HG02884 (cell line): ENCODE measurements around the gene TMCC3.

Experiments
- ATAC-seq: cut with Tn5 transposase; IDR thresholded peaks from one replicate; pipeline ENCODE4 v1.9.1; 2021; ENCODE audit warnings: mild to moderate bottlenecking, moderate library complexity; ENCODE audit not compliant: unreplicated experiment

The TMCC3 gene

DNA sequence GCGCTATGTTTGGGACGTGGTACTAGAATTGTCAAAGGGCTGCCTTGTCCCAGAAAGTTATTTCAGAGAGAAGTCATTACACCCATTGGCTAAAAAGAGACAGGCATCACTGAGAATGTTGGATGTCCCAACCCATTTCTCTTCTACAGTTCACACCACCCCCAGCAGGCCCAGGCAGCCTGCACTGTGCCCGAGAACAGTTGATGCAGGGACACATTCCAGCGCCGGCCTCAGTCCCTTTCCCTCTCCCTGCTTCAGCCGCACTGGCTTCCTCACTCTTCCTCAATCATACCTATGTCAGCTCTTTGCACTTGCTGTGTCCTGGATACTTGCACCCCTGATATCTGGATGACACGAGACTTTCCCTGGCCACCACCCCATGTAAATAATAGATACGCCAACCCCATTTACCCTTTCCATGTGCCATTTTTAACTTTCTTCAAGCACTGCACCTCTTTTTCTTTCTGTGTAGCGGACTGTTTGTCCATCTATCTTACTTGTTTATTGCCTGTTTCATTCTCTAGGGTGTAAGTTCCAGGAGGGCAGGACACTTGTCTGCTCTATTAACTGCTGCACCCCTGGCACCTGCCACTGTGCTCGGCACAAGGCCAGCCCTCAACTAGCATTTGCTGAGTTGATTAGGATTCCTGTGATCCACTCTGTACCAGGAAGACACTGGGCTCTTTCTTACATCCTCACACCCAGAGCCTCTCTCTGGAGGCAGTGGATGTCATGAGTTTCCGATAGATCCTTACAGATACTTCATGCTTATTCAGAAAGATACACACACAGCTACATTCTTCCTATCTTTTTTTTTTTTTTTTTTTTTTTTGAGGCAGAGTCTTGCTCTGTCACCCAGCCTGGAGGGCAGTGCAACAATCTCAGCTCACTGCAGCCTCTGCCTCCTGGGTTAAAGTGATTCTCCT, 114.1 kb downstream of the TMCC3 start:
- no peak for ATAC-seq

DNA sequence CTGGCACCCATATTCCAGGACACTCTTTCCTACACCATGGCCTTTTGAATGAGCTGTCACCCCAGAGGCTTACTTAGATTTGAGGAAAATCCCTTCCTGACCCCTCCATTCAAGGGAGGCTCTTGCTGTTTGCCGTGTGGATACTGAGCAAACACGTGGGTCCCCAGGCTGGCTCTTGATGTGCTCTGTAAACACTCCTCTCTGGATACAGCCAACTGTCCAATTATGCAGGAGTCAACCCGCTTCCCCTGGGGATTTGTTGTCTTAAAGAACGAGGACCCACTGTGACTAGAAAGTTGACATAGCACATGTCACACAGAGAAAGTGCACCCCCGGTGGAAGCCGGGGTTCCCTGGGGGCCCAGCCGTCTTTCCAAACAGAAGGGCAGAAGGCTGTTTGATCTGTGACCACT, 114.8 kb downstream of the TMCC3 start:
- ATAC-seq, result no peak

DNA sequence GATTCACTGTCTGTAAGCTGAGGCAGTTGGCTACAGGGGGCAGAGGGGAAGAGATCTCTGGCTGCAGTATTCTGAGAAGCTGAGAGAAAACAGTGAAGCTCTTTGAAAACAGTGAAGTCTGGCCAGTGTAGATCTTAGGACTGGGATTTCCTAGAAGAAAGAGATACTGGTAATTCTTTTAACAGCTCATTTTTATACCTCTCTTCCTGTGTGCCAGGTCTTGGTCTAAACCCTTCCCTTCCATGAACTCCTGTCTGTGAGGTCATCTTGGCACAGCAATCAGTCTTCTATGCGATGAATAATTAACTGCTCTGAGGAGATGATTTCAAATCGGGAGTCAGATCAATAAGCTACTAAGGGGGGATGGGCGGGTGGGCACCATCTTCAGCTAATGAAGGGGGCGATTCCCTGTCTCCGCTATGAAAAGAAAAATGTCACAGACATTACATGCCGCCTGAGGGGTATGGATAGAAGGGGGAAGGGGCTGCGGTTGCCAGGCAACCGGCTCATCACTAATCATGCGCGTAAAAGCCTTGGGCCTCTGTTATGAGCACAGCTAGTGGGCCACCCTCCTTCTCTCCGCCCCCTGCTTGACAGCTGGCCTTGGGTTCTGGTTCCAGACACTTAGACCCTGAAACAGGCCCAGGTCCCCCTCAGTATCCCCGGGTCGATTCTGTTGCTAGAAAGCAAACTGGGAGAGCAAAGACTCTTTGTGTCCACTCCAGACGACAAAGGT, 115.4 kb downstream of the TMCC3 start:
- no peak for ATAC-seq

DNA sequence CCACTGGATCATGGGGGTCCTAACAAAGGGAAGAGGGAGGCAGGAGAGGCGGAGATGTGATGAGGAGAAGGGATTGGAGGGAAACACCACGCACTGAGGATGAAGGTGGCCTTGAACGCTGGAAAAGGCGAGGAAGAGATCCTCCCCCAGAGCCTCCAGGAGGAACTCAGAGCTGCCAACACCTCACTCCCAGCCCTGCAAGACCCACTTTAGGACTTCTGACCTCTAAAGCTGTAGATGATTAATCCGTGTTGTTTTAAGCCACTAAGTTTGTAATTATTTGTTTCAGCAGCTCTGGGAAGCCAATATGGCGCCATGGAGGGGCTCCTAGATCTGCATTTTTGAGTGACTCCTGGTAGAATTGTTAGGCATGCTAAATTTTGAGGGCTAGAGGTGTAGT, 116.1 kb downstream of the TMCC3 start:
- no peak for ATAC-seq

DNA sequence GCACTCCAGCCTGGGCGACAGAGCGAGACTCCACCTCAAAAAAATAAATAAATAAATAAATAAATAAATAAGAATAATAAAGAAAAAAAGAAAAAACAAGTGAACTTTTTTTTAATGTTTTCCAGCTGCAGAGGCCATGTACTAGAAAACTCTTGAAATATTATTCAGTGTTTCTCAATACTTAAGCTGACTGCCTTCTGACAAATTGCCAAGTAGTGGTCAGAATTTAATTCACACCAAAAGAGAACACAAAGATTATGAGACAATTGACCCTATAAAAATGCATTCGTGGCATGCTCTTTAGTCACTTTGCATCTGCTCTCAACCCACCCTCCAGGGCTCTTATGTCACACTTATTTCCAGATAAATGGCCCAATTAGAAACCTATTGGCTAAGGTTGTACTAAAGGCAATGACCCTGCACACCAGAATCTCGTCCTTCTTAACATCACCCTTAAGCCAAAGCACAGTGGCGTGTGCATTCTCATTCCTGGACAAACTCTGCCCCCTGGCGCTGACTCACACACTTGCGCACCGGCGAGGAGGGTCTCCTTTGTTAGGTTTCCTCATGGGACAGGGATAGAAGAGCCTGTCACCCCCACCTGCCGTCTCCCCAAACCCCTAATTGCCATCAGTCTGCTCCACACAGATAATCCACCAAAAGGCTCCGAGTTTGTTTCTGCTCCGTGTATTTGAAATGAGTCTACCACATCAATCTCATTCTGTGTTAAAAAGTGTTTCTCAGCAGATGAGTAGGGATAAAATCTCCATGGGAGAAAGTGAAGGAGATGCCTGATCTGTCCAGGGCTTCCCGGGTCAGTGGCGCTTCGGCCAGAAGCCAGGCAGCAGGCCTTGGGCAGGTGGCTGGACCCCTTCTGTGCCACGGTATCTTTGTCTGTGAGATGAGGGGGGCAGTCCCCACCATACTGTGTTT, 117.6 kb downstream of the TMCC3 start:
- peak; percentile 83 for ATAC-seq

DNA sequence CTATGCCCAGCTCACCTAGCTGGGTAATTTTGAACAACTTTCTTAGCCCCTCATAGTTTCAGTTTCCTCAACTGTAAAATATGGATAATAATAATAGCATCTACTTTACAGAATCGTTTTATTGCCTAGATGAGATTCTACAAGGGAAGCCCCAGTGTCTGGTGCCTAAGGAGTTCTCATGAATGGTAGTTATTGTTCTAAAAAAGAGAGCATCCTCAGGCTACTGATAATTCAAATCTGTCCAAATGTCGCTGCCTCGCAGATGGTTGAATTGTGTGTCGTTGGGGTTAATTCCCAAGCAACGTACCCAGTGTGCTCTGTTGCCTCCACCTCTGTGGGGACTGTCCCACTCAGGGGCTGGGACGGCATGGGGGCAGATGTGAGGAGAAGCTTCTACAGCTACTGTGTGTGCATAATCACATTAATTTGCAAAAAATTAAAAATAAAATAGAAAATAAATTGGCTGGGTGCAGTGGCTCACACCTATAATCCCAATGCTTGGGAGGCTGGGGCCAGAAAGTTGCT, 119.1 kb downstream of the TMCC3 start:
- ATAC-seq, result no peak

DNA sequence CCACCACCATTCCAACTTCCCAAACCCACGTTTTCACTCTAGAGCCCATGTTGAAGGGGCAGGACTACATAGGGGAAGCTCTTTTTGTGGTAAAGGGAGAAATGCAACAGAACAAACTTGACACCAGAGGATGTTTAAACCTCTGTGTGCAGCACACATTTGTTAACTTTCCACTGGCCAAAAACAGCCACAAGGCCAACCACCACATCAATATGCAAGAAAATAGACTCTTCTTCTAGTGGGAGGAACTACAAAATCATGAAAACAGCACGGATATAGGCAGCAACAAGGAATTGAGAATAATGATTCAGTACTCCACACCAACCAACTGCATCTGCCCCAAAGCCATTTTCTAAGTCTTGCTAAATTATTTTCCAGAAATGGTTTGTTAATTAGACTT, 124.4 kb downstream of the TMCC3 start:
- peak; percentile 57 for ATAC-seq
